22Rv1 (cell line): ENCODE measurements around the gene CHID1.

Source experiments
- H3K27ac ChIP-seq: fragments of 450-650 bp; 2 replicates; pipeline ENCODE4 v1.5.1; 2017
- ZFX ChIP-seq: fragments of 450-650 bp; IDR thresholded peaks from 2 replicates; pipeline ENCODE4 v1.6.1; 2017; ENCODE audit warnings: antibody characterized with exemption, borderline replicate concordance
- TF ChIP-seq, protein P1 (sequence below): fragments of 450-650 bp; IDR thresholded peaks from 2 replicates; pipeline ENCODE4 v1.5.1; 2017; ENCODE audit warnings: mild to moderate bottlenecking

CHID1 gene

DNA sequence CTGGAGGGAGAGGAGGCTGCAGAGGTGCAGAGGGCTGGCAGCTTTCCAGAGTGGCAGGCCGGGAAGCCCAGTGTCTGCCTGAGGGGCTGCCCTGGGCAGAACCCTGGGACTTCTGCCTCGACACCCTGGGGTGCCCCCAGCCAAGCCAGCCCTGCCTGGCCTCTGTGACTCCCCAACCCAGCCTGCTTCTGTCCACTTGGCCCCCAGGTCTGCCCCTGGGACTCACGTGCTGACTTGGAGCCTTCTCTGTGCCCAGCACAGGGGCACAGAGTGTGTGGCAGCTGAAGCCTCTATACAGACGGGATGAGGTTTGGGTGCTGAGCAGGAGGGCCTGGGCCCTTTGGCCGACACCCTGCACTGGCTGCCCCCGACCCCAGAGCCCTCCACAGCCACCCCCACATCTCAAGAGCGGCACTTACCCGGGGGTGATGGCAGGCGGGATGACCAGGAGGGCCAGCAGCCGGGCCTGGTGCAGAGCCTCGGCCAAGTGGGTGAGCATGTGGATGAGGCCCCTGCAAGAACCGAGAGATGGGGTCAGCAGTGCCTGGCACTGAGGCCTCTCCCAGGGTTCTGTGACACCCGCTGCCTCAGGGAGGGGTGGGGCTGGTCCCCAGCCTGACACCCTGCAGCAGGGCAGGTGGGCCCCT, 17.5 kb downstream of the CHID1 start:
- TF ChIP-seq ZFX = no peak
- TF ChIP-seq, protein P1, sequence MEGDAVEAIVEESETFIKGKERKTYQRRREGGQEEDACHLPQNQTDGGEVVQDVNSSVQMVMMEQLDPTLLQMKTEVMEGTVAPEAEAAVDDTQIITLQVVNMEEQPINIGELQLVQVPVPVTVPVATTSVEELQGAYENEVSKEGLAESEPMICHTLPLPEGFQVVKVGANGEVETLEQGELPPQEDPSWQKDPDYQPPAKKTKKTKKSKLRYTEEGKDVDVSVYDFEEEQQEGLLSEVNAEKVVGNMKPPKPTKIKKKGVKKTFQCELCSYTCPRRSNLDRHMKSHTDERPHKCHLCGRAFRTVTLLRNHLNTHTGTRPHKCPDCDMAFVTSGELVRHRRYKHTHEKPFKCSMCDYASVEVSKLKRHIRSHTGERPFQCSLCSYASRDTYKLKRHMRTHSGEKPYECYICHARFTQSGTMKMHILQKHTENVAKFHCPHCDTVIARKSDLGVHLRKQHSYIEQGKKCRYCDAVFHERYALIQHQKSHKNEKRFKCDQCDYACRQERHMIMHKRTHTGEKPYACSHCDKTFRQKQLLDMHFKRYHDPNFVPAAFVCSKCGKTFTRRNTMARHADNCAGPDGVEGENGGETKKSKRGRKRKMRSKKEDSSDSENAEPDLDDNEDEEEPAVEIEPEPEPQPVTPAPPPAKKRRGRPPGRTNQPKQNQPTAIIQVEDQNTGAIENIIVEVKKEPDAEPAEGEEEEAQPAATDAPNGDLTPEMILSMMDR = no peak

DNA sequence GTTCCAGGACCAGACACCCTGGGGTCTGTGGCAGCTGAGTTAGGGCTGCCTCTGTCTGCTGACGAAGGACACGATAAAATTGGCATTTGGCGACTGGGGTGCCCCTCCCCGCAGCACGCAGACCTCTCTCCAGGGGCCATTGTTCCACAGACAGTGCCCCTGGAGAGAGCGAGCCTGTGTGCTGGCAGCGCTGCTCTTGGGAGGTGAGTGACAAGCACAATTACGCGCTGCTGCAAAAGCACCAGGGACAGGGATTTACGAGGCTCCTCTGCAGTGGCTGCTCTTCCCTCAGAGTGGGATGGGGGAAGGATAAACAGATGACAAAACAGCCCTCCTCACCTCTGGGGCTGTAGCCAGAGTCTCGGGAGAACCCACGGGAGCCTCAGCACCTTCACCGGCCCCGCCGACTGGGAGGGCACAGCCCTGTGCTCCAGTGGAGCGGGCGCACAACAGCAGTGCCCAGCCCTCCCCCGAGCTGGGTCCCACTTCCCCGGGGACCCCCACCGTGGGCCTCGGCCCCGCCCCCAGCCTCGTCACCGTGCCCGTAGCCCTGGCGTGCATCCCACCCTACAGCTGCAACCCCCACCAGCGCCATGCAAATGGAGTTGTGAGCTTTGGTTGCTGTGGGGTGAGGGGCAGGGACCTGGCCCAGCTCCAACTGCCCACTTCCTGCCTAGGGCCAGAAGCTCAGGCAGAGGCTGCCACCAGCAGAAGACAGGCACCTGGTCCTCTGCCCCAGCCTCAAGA, 19.6 kb downstream of the CHID1 start:
- no peak overlapping the region for H3K27ac ChIP-seq

More for the DNA sequence above, 17.5 kb downstream of the CHID1 start:
- no peak overlapping the region for H3K27ac ChIP-seq

DNA sequence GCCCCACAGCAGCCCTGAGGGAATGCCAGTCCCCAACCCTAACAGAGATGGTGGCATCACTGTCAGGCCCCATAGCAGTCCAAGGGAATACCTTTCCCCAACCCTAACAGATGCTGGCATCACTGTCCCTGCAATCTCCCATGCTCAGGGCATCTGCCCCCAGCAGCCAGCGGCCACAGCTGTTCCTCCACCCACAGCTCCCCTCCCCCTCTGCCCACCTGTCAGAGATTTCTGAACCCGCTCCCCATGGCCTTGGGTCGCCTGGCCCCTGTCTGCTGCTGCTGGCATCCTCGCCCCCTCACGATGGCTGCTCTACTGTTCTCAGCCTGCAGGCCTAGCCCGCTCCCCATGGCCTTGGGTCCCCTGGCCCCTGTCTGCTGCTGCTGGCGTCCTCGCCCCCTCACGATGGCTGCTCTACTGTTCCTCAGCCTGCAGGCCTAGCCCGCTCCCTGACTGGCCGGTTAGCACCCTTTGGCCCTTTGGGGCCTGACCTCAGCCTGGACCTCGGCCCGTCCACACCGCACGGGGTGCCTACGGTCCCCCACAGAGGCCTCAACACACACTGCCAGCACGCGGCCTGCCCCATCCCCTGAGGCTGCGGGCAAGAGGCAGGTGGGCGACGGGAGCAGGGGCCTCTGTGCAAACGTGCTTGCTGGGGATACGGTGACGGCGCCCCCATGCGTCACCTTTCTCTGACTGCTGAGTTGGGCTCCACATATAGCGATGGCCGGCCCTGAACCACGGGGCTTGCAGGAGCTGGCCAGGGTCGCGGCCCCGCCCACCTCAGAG, 20.7 kb downstream of the CHID1 start:
- TF ChIP-seq, protein P1 = no peak
- no peak for TF ChIP-seq ZFX
- no peak overlapping the region for H3K27ac ChIP-seq

More for the DNA sequence above, 19.6 kb downstream of the CHID1 start:
- TF ChIP-seq, protein P1 = no peak
- no peak for TF ChIP-seq ZFX

DNA sequence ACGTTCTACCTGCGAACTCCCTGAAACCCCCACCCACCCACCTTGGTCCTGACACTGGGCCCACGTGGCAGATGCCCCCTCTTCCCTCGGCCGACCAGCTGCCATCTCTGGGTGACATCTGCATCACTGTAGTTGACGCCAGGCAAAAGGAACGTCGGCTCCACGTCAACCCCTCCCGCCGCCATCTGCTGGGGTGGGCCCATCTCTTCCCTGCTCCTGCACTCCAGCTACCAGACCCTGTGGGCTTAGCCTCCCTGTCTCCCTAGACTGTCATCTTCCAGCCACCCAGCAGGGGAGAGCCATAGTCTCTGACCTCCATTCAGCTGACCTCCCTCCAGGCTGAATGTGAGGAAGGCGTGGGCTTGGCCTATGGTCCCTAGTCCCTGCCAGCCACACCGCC, 21.4 kb downstream of the CHID1 start:
- no peak for TF ChIP-seq ZFX
- TF ChIP-seq, protein P1 = no peak
- H3K27ac ChIP-seq = no peak overlapping the region

DNA sequence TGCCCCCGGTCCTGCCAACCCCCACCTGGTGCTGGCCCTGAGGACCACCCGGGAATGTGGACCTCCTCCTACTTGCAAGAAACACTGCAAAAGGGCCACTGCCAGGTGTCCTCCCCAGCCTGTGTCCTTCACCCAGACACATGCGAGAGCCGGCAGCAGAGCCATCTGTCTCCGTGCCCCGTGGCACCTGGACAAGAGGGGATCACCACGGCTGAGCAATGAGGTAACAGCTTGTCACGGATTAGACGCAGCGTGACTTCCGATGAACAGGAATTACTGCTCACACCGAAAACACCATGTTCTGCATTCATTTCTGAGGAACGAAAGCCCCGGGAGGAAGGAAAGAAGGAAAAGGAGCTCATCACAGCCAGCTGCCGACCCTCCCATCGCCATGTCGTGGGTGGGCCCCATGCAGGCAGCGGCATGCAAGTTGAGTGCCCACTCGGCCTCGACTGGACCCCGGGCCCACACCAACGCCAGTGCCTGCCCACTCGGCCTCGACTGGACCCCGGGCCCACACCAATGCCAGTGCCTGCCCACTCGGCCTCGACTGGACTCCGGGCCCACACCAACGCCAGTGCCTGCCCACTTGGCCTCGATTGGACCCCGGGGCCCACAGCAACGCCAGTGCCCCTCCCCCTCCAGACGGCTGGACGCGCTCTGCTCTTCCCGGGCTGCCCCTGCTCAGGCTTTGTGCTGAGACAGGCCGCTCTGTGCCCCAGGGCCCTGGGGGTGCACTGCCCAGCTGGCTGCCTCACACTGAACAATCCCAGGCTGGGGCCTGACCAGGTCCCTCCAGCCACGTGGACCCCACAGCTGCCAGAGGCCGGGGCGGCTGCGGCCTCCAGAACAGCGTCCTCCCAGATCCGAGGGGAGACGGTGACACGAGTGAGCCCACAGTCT, 22.0 kb downstream of the CHID1 start:
- no peak for TF ChIP-seq ZFX
- TF ChIP-seq, protein P1 = no peak

DNA sequence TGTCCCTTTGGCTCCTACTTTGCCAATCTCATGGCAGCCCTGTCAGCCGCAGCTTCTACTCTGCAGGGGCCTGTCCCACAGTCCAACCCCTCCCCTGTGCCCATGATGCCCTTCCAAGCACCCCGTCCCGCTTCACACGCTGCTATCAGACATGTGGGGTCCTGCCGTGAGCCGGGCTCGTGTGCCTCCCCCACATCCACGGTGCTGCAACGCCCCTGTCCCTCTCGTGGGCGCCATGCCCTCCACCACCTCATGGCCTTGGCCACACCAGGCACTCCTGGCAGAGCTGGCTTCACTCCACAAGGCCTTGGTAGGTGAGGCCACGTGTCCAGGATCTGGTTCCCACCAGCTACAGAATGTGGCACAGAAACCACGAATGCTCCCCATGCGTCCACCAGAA, 23.0 kb downstream of the CHID1 start:
- H3K27ac ChIP-seq = no peak overlapping the region
- TF ChIP-seq, protein P1 = no peak
- no peak for TF ChIP-seq ZFX

More for the DNA sequence above, 22.0 kb downstream of the CHID1 start:
- H3K27ac ChIP-seq = no peak overlapping the region
